Caki2 (cell line): ENCODE results near the gene TIAM1. TPM values are rescaled to one million over a fixed set of nuclear protein-coding genes. Genes with fewer than 3 reads are reported as not detected.
A peak's percentile ranks its signal among the peaks of the same experiment; 100 is the strongest.

Experiments used
- DNase-seq: peaks from one replicate; pipeline ENCODE4 v3.0.0-alpha.2; 2015; ENCODE audit warnings: low read depth
- in situ Hi-C: cut with HindIII; loops from 2 replicates; pipeline ENCODE4 v1.10.0; 2016; ENCODE audit warnings: low sequenced_read_pairs, low pct_unique_long_range_greater_than_20kb, mixed read lengths
- total RNA-seq: library from RNA; depleted of rRNA; stranded (reverse); fragments of >200 nt; shearing (Covaris generic); gene quantifications from 2 replicates; pipeline ENCODE4 v1.2.3, GENCODE V29; 2014; ENCODE audit warnings: low replicate concordance

TIAM1 gene
- total RNA-seq, 1 experiment from 2014 or later = 4.2 TPM

- DNase-seq = no peak
- in situ Hi-C loops = no loop called here
Observed at GRCh38 chr21:31173881-31174555, 170.0 kb downstream of the TIAM1 start.

DNA sequence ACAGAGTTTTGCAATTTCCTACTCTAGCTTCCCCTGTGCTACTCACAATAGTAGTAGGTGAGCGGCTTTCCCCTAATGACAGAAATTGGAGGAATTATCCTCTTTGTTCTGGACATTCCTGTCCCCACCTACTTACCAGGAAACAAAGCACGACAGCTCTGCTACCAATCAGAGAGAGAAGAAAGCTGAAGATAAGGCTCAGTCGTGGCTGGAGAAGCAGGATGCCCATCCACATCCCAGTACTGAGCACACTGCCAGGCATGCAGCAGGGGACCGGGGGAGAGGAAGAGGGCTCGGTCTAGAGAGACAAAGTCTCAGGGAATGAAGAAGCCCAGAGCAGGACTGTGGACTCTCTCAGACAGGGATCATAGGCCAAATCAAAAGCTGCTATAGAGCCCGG lies 171.7 kb downstream of the TIAM1 start:
- DNase-seq = no peak
- in situ Hi-C loops = no loop called here

GRCh38 chr21:31164713-31165694 lies 179.1 kb downstream of the TIAM1 start:
- in situ Hi-C loops = no loop called here
- DNase-seq = no peak

DNA sequence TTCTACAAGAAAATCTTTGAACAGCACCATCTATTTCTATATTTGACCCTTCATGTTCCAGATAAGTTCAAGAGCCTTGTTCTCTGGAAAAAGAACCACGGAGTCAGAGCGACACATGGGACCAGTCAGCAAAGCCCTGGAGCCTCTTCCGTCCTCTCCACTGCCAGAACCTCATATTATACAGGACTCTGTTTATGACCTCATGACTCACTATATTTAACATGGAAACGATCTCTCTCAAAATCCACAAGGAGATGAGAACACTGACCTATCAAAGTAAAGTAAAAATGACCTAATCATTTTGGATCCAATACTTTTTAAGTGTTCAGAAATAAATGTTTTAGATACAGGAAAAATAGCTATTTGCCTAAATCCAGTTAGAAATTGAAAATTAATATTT lies 181.2 kb downstream of the TIAM1 start:
- in situ Hi-C loops = no loop called here
- DNase-seq = no peak

DNA sequence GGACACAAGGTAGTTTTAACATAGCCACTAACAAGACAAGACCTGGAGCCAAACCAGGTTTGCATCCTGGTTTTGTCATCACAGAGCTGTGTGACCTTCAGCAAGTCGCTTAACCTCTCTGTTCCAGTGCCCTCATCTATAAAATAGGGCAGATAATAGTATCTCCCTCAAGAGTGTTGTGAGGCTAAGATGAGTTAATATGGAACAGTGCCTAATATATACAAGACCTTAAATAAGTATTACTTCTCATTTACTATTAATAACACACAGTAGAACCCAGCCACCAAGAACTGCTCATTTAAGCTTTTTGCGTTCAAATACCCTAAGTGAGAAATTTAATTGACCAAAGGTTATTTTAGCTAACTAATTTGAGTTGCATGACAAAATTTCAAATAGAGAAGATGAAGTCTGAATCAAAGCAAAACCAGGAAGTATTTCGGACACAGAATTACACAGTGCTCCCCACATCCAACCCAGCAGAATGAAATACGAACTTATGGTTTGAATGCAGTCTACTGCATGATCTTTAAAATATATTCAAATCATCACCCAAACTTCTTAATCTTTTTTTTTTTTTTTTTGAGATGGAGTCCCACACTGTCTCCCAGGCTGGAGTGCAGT lies 181.9 kb downstream of the TIAM1 start:
- in situ Hi-C loops = no loop called here

GRCh38 chr21:31161157-31161556 lies 182.9 kb downstream of the TIAM1 start:
- in situ Hi-C loops = no loop called here
- peak; percentile 23 for DNase-seq

More for the DNA sequence above, 181.9 kb downstream of the TIAM1 start:
- no peak for DNase-seq

- in situ Hi-C loops = no loop called here
- no peak for DNase-seq
Observed at GRCh38 chr21:31159808-31160207, 184.3 kb downstream of the TIAM1 start.

DNA sequence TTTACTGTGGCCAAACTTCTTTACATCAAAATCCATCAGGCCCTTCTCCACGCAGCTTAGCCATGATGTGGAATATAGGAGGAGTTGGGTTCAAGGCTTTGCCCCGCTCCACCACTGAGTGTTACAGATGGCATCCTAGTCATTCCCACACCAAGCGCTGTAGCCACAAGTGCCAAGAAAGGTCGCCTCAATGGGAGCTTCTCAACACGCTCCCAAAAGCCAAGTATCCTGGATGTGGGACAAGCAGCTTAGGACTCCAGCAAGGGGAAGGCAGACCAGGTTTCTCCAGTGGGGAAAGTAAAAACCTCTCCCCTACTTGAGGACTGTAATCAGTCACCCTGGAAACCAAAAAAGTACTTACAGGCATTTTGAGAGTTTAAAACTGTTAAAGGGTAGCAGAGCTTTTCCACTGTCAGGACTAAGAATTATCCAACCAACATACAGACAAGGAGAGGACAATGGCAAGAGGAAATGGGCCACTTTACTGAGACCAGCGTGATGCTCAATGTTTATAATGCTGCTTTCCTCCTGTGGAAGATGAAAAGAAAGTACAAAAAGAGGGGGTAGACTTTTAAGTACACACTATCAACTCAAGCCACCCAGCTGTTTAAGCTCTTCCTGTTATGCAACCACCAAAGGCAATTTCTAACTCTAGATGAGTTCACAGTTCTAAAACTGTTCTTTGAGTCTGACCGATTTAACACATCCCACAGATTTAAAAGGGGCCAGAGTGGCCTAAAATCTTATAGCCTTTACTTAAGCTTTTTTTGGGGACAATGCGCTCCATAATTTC lies 185.1 kb downstream of the TIAM1 start:
- DNase-seq = no peak

GRCh38 chr21:31157756-31158155 lies 186.3 kb downstream of the TIAM1 start:
- DNase-seq = no peak
- in situ Hi-C loops = no loop called here

More for the DNA sequence above, 185.1 kb downstream of the TIAM1 start:
- in situ Hi-C loops = no loop called here

DNA sequence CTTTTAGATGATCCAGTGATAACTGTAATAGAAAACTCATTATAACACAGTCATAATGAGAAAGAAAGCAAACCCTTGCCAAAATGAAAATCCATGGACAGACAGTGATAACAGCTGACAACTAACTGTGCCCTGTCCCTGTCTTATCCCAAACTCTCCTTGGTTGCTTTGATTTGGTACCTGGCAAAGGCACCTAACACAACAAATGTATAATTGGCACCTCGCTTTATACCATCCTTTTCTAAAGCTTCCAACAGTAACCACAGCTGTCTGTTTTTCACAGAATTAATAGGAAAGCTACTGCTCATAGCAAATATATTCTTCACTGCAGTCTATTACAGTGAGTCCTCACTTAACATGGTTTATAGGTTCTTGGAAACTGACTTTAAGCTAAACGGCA lies 187.4 kb downstream of the TIAM1 start:
- DNase-seq = no peak
- in situ Hi-C loops = no loop called here

DNA sequence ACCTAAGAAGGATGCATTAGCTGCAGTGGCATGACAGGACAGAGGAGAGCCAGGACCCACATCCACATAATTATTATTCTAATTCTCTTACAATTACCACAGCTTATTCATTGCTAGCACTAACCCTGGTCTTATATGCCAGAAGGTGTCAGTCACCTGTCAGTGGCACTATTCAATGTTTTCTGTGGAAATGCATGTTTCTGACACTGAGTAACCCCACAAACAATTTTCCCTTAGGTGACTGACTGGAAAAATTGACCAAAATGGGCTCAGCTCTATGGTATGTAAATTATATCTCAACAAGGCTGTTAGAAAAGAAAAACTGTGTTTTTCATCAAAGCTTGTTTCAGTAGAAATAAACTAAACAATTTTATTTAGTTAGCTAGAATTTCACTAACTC lies 187.9 kb downstream of the TIAM1 start:
- DNase-seq = no peak
- in situ Hi-C loops = no loop called here

- in situ Hi-C loops = no loop called here
Observed at GRCh38 chr21:31151156-31152045, 192.7 kb downstream of the TIAM1 start.

GRCh38 chr21:31145274-31145673 lies 198.8 kb downstream of the TIAM1 start:
- no peak for DNase-seq
- in situ Hi-C loops = no loop called here

More at GRCh38 chr21:31151156-31152045, 192.7 kb downstream of the TIAM1 start:
- no peak for DNase-seq

DNA sequence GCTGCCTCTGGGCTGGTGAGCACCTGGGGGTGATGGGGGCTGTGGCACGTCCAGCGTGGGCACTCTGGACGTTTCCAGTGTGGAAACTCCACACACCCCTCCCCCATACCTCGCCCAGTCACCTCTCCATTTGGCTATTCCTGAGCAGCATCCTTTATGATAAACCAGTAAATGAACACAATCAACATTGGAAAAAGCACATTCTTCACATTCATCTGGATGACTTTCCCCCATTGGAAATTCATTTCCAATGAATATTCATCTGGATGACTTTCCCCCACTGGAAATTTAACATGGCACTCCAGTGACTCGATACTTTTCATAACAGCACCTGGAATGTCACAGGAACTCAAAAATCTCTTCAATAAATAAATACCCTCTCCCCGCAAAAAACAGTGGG lies 201.0 kb downstream of the TIAM1 start:
- in situ Hi-C loops = no loop called here
- no peak for DNase-seq

DNA sequence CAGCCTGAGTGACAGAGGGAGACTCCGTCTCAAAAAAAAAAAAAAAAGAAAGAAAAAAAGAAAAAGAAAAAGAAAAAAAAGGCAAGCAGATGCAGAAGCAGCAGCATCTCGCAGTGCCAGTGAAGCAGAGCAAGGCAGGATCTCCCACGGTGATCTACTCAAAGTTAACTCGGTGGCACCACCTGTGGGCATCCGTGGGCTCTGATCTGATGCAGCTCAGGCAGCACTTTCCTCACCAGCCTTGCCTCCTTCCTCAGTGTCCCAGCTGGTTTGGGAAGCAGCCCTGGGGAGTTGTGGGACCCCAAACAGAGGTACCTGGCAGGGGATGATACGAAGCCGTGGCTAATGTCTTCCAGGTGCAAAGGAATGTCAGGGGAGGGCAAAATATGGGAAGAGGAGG lies 201.5 kb downstream of the TIAM1 start:
- in situ Hi-C loops = no loop called here
- DNase-seq = no peak

GRCh38 chr21:31141389-31142000 lies 202.6 kb downstream of the TIAM1 start:
- in situ Hi-C loops = no loop called here
- no peak for DNase-seq

GRCh38 chr21:31140676-31141075 lies 203.4 kb downstream of the TIAM1 start:
- no peak for DNase-seq
- in situ Hi-C loops = no loop called here
